ENCODE measurements around the gene CENPX.
"Not testable (repeated sequence)": the region's sequence is repeated elsewhere in the genome, so short reads cannot be mapped to it uniquely, and the experiment has no call there.

CENPX gene

DNA sequence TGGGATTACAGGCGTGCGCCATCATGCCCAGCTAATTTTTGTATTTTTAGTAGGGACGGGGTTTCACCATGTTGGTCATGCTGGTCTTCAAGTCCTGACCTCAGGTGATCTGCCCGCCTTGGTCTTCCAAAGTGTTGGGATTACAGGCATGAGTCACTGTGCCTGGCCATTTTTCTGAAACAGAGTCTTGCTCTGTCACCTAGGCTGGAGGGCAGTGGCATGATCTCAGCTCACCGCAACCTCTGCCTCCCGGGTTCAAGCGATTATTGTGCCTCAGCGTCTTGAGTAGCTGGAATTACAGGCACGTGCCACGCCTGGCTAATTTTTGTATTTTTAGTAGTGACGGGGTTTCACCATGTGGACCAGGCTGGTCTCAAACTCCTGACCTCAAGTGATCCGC lies 41.2 kb downstream of the CENPX start:
- H3K4me3 ChIP-seq (ENCODE audit: low read length in 2 of 2); H3K9ac ChIP-seq (ENCODE audit: low read length in 2 of 2); H3K27me3 ChIP-seq (ENCODE audit: control insufficient read depth in 1 of 2, insufficient read depth in 2 of 2, low read length in 2 of 2); H3K27ac ChIP-seq (ENCODE audit: low read length); H3K9me3 ChIP-seq (ENCODE audit: control insufficient read depth in 2 of 2, low read length in 2 of 2): not testable (repeated sequence)
- Histone ChIP-seq H3K36me3 (ENCODE audit: control insufficient read depth in 2 of 2, insufficient read depth in 2 of 2, low read length in 2 of 2) (peaks cover 14 to 17% of the 10 kb centered on the region in 2 donors), H3K4me1 (ENCODE audit: control insufficient read depth, insufficient read depth, low read length) (peaks cover 15% of the 10 kb centered on the region)

- no peaks in the 10 kb centered on the region for H3K27me3 ChIP-seq (ENCODE audit: control insufficient read depth in 1 of 2, insufficient read depth in 2 of 2, low read length in 2 of 2)
- no peak overlapping the region for H3K4me3 ChIP-seq (ENCODE audit: low read length in 2 of 2)
- no peak overlapping the region for H3K9ac ChIP-seq (ENCODE audit: low read length in 2 of 2)
- no peak overlapping the region for H3K27ac ChIP-seq (ENCODE audit: low read length)
- no peaks in the 10 kb centered on the region for H3K9me3 ChIP-seq (ENCODE audit: control insufficient read depth in 2 of 2, low read length in 2 of 2)
- H3K4me1 ChIP-seq (ENCODE audit: control insufficient read depth, insufficient read depth, low read length) = peaks cover 19% of the 10 kb centered on the region
- peaks cover 11 to 17% of the 10 kb centered on the region in 2 donors for H3K36me3 ChIP-seq (ENCODE audit: control insufficient read depth in 2 of 2, insufficient read depth in 2 of 2, low read length in 2 of 2)
Observed at GRCh38 chr17:81980707-81981343, 41.9 kb downstream of the CENPX start.

DNA sequence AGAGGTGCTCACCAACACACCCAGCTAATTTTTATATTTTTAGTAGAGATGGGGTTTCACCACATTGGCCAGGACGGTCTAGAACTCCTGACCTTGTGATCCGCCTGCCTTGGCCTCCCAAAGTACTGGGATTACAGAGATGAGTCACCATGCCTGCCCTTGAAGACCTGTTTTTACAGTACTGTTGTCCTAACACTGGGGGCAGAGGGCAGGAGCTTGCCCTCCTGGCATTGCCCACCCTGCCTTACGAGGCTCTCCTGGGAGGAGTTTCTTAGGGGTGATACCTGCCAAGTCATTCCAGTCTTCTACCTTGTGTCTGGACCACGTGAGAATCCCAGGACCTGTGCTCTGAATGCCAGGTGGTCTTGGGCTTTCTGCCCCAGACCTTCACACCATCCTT lies 42.6 kb downstream of the CENPX start:
- no peak overlapping the region for H3K4me3 ChIP-seq (ENCODE audit: low read length in 2 of 2)
- no peak overlapping the region for H3K9ac ChIP-seq (ENCODE audit: low read length in 2 of 2)
- peaks cover 19% of the 10 kb centered on the region for H3K4me1 ChIP-seq (ENCODE audit: control insufficient read depth, insufficient read depth, low read length)
- no peaks in the 10 kb centered on the region for H3K27me3 ChIP-seq (ENCODE audit: control insufficient read depth in 1 of 2, insufficient read depth in 2 of 2, low read length in 2 of 2)
- peaks cover 4 to 11% of the 10 kb centered on the region in 2 donors for H3K36me3 ChIP-seq (ENCODE audit: control insufficient read depth in 2 of 2, insufficient read depth in 2 of 2, low read length in 2 of 2)
- H3K9me3 ChIP-seq (ENCODE audit: control insufficient read depth in 2 of 2, low read length in 2 of 2) = no peaks in the 10 kb centered on the region
- H3K27ac ChIP-seq (ENCODE audit: low read length) = no peak overlapping the region

- H3K9ac ChIP-seq (ENCODE audit: low read length in 2 of 2) = no peak overlapping the region
- H3K4me3 ChIP-seq (ENCODE audit: low read length in 2 of 2) = peak overlapping the region in 1 of 2 donors; percentile 83
- H3K27me3 ChIP-seq (ENCODE audit: control insufficient read depth in 1 of 2, insufficient read depth in 2 of 2, low read length in 2 of 2) = no peaks in the 10 kb centered on the region
- H3K27ac ChIP-seq (ENCODE audit: low read length) = no peak overlapping the region
- H3K9me3 ChIP-seq (ENCODE audit: control insufficient read depth in 2 of 2, low read length in 2 of 2) = no peaks in the 10 kb centered on the region
- H3K36me3 ChIP-seq (ENCODE audit: control insufficient read depth in 2 of 2, insufficient read depth in 2 of 2, low read length in 2 of 2) = peaks cover 0 to 3% of the 10 kb centered on the region in 2 donors
- peaks cover 19% of the 10 kb centered on the region for H3K4me1 ChIP-seq (ENCODE audit: control insufficient read depth, insufficient read depth, low read length)
Observed at GRCh38 chr17:81978524-81979298, 44.0 kb downstream of the CENPX start.

- Histone ChIP-seq H3K9me3 (ENCODE audit: control insufficient read depth in 2 of 2, low read length in 2 of 2) (peaks cover 0 to 2% of the 10 kb centered on the region in 2 donors), H3K27ac (ENCODE audit: low read length) (peak within 1 kb of the TSS; percentile 60), H3K36me3 (ENCODE audit: control insufficient read depth in 2 of 2, insufficient read depth in 2 of 2, low read length in 2 of 2) (peaks cover 0 to 3% of the 10 kb centered on the region in 2 donors), H3K9ac (ENCODE audit: low read length in 2 of 2) (peak within 1 kb of the TSS; percentile 75 to 86), H3K27me3 (ENCODE audit: control insufficient read depth in 1 of 2, insufficient read depth in 2 of 2, low read length in 2 of 2) (peaks cover 0 to 2% of the 10 kb centered on the region in 2 donors), H3K4me1 (ENCODE audit: control insufficient read depth, insufficient read depth, low read length) (peaks cover 19% of the 10 kb centered on the region), H3K4me3 (ENCODE audit: low read length in 2 of 2) (peak within 1 kb of the TSS; percentile 75 to 83)
Observed at GRCh38 chr17:81977211-81977808, 45.4 kb downstream of the CENPX start, which contains the start of gene ASPSCR1. TSS of gene ASPSCR1 (plus strand) at chr17:81977629. CDS start at chr17:81977647, 18 bp downstream.

GRCh38 chr17:81976332-81977210 lies 46.1 kb downstream of the CENPX start:
- peak overlapping the region; percentile 58 for H3K27ac ChIP-seq (ENCODE audit: low read length)
- H3K4me1 ChIP-seq (ENCODE audit: control insufficient read depth, insufficient read depth, low read length) = peaks cover 19% of the 10 kb centered on the region
- peak overlapping the region; percentile 73 to 83 for H3K4me3 ChIP-seq (ENCODE audit: low read length in 2 of 2)
- H3K9ac ChIP-seq (ENCODE audit: low read length in 2 of 2) = peak overlapping the region; percentile 75 to 86
- peaks cover 0 to 2% of the 10 kb centered on the region in 2 donors for H3K9me3 ChIP-seq (ENCODE audit: control insufficient read depth in 2 of 2, low read length in 2 of 2)
- H3K36me3 ChIP-seq (ENCODE audit: control insufficient read depth in 2 of 2, insufficient read depth in 2 of 2, low read length in 2 of 2) = peaks cover 0 to 3% of the 10 kb centered on the region in 2 donors
- peaks cover 0 to 2% of the 10 kb centered on the region in 2 donors for H3K27me3 ChIP-seq (ENCODE audit: control insufficient read depth in 1 of 2, insufficient read depth in 2 of 2, low read length in 2 of 2)

GRCh38 chr17:81973432-81973831 lies 49.2 kb downstream of the CENPX start:
- peaks cover 13% of the 10 kb centered on the region for H3K4me1 ChIP-seq (ENCODE audit: control insufficient read depth, insufficient read depth, low read length)
- H3K27ac ChIP-seq (ENCODE audit: low read length) = no peak overlapping the region
- no peaks in the 10 kb centered on the region for H3K36me3 ChIP-seq (ENCODE audit: control insufficient read depth in 2 of 2, insufficient read depth in 2 of 2, low read length in 2 of 2)
- H3K9me3 ChIP-seq (ENCODE audit: control insufficient read depth in 2 of 2, low read length in 2 of 2) = peaks cover 0 to 2% of the 10 kb centered on the region in 2 donors
- H3K27me3 ChIP-seq (ENCODE audit: control insufficient read depth in 1 of 2, insufficient read depth in 2 of 2, low read length in 2 of 2) = peaks cover 11 to 13% of the 10 kb centered on the region in 2 donors
- H3K9ac ChIP-seq (ENCODE audit: low read length in 2 of 2) = no peak overlapping the region
- no peak overlapping the region for H3K4me3 ChIP-seq (ENCODE audit: low read length in 2 of 2)

DNA sequence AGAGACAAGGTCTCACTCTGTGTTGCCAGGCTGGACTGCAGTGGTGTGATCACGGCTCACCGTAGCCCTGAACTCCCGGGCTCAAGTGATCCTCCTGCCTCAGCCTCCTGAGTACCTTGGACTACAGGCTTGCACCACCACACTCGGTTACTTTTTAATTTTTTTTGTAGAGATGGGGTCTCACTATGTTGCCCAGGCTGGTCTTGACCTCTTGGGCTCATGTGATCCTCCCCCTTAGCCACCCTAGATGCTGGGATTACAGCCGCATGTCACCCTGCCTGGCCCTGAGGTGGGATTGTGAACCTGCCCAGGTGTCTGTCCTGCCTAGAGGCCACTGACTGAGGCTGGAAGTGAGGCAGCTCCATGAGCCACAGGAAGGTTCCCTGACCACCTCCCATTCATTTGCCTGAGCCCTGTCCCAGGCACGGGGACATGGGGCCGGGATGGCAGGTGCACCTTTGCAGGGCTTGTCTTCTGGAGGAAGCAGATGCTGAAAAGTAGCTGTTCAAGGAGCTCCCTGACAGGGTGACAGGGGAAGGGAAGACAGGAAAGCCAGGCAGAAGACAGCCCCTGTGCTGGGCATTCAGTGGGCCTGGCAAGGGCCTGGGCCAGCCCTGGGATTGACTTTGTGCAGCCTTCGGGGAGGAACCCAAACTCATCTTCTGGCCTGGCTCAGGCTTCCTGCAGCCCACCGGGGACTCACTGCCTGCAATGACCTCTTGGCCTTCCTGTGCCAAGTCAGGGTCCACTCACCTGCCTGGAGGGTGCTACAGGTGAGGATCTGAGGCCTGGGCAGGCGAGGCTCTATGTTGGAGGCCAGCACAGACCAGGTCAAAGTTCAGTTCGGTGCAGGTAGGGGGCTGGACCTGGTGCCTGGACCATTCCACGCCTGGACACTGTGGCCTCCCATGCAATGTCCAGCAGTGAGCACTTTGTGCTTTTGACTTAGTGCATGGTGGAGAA lies 53.5 kb downstream of the CENPX start:
- Histone ChIP-seq H3K4me3 (ENCODE audit: low read length in 2 of 2) (no peak overlapping the region), H3K4me1 (ENCODE audit: control insufficient read depth, insufficient read depth, low read length) (peaks cover 14% of the 10 kb centered on the region), H3K27me3 (ENCODE audit: control insufficient read depth in 1 of 2, insufficient read depth in 2 of 2, low read length in 2 of 2) (peaks cover 18 to 19% of the 10 kb centered on the region in 2 donors), H3K27ac (ENCODE audit: low read length) (no peak overlapping the region), H3K9ac (ENCODE audit: low read length in 2 of 2) (no peak overlapping the region), H3K36me3 (ENCODE audit: control insufficient read depth in 2 of 2, insufficient read depth in 2 of 2, low read length in 2 of 2) (no peaks in the 10 kb centered on the region), H3K9me3 (ENCODE audit: control insufficient read depth in 2 of 2, low read length in 2 of 2) (peaks cover 0 to 2% of the 10 kb centered on the region in 2 donors)

All from stomach smooth muscle (tissue), 2 donors.